Gastrocnemius medialis (tissue), 4 donors: ENCODE measurements around the gene NUDT11. TPM values are rescaled to one million over a fixed set of nuclear protein-coding genes. Genes with fewer than 3 reads are reported as not detected.
A peak's percentile ranks its signal among the peaks of the same experiment; 100 is the strongest.
"Not testable (repeated sequence)": the region's sequence is repeated elsewhere in the genome, so short reads cannot be mapped to it uniquely, and the experiment has no call there.

ENCODE experiments used
- ATAC-seq, 2 donors: fragments of 150-250 bp; one replicate each; pipeline ENCODE4 v1.9.1; 2016
- DNase-seq, 2 donors: peaks; one replicate each; pipeline ENCODE4 v3.0.0-alpha.2; 2019
- H3K27ac ChIP-seq, 4 donors: fragments of 200-600 bp; sonication (generic); 1 replicate in 1 of 4; 2 replicates in 3 of 4; pipeline ENCODE4 v1.5.1; 2016 to 2018; ENCODE audit warnings: mild to moderate bottlenecking in 2 of 4, moderate library complexity in 1 of 4
- H3K27me3 ChIP-seq, 3 donors: fragments of 200-600 bp; sonication (generic) in 2 of 3; 1 replicate in 1 of 3; 2 replicates in 2 of 3; pipeline versions ENCODE4 v1.5.1 to v1.6.0; 2016 to 2019; ENCODE audit warnings: mild to moderate bottlenecking in 1 of 3, moderate library complexity in 1 of 3
- H3K36me3 ChIP-seq, 2 donors: fragments of 200-600 bp; sonication (generic) in 1 of 2; one replicate each; pipeline ENCODE4 v1.5.1; 2017 to 2018
- H3K4me1 ChIP-seq, 2 donors: fragments of 200-600 bp; sonication (generic) in 1 of 2; one replicate each; pipeline ENCODE4 v1.5.1; 2016 to 2017; ENCODE audit warnings: mild to moderate bottlenecking in 2 of 2
- H3K4me3 ChIP-seq, 4 donors: fragments of 200-600 bp; sonication (generic) in 3 of 4; 1 replicate in 1 of 4; 2 replicates in 3 of 4; pipeline ENCODE4 v1.5.1; 2016 to 2019; ENCODE audit warnings: mild to moderate bottlenecking in 2 of 4
- H3K9me3 ChIP-seq, 3 donors: fragments of 200-600 bp; sonication (generic) in 2 of 3; 1 replicate in 1 of 3; 2 replicates in 2 of 3; pipeline ENCODE4 v1.5.1; 2016 to 2019
- POLR2A ChIP-seq, 2 donors: fragments of 450-650 bp; IDR thresholded peaks; one replicate each; pipeline ENCODE4 v1.6.1; 2017; ENCODE audit warnings: antibody characterized with exemption in 2 of 2, mild to moderate bottlenecking in 2 of 2, moderate library complexity in 2 of 2
- in situ Hi-C, 4 donors: fragments of 200-750 bp; cut with MboI; loops; one replicate each; pipeline versions ENCODE4 v1.15.0 to v1.8.0; 2017; ENCODE audit warnings: low sequenced_read_pairs in 4 of 4
- intact Hi-C: fragments of 100-400 bp; cut with DNase I; formaldehyde crosslinking; loops from one replicate; pipeline ENCODE4 v1.15.1; 2023; ENCODE audit warnings: low total_unique reads
- total RNA-seq, 4 donors: library from RNA; depleted of rRNA; stranded (reverse); fragments of >200 nt; gene quantifications; one replicate each; pipeline versions ENCODE4 v1.1.0 to v1.2.3, GENCODE V29; 2016
- TF ChIP-seq, protein P1 (sequence below), 5 experiments: fragments of 450-650 bp in 3 of 5; fragments of 200-600 bp in 2 of 5; sonication (generic) in 2 of 5; IDR thresholded peaks in 4 of 5; conservative IDR thresholded peaks in 1 of 5; 1 replicate in 4 of 5; 2 replicates in 1 of 5; pipeline ENCODE4 v1.5.1; 2016 to 2019; ENCODE audit warnings: antibody characterized with exemption in 5 of 5, mild to moderate bottlenecking in 3 of 5, moderate library complexity in 3 of 5

The NUDT11 gene
- total RNA-seq = under 1 TPM in 1 of 4 donors, not detected in 3; 0.49 TPM

DNA sequence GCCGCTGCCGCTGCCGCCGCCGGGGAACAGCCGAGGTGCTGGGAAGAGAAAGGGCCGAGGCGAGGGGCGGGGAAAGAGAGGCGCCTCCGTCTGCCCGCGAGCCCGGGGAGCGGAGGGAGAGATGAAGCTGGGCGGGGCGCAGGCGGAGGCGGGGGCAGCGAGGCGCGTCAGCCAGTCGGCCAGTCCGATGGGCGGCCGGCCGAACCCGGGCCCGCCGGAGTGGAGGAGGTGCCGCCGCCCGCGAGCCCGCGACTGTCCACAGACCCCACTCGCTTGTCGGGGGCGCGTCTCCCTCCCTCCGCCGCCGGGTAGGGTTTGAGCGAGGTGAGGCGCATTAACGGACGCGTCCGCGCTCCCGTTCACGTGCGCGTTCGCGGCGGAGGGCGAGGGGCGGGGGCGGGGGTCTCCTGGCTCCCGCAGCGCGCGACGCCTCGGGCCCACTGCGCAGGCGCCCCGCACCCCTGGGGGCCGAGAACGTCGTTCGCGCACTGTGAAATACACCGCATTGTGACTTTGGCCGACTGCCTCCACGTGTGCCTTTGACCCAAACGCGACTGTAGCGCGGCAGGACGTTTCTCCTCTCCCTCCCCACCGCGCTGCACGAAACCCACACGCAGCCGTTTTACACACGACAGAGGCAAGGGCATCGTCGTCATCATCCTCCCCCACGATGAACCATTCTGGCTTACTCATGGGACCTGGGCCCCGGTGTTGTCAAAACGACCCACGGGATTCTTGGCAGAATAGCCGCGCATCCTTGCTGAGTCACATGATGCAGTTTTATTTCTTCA is at the start of gene NUDT11:
TSS of gene NUDT11 (minus strand) at position 92 of the 791 bp plus-strand sequence. CDS start 148 bp downstream, outside the sequence.
- Histone ChIP-seq H3K4me1 (no peaks in the 10 kb centered on the region), H3K4me3 (peak within 1 kb of the TSS; percentile 39 to 48 (median 42)), H3K36me3 (no peaks in the 10 kb centered on the region), H3K27me3 (peaks cover 16 to 30% (median 26%) of the 10 kb centered on the region in 3 donors), H3K27ac (no peak within 1 kb of the TSS), H3K9me3 (no peaks in the 10 kb centered on the region)
- TF ChIP-seq, protein P1, sequence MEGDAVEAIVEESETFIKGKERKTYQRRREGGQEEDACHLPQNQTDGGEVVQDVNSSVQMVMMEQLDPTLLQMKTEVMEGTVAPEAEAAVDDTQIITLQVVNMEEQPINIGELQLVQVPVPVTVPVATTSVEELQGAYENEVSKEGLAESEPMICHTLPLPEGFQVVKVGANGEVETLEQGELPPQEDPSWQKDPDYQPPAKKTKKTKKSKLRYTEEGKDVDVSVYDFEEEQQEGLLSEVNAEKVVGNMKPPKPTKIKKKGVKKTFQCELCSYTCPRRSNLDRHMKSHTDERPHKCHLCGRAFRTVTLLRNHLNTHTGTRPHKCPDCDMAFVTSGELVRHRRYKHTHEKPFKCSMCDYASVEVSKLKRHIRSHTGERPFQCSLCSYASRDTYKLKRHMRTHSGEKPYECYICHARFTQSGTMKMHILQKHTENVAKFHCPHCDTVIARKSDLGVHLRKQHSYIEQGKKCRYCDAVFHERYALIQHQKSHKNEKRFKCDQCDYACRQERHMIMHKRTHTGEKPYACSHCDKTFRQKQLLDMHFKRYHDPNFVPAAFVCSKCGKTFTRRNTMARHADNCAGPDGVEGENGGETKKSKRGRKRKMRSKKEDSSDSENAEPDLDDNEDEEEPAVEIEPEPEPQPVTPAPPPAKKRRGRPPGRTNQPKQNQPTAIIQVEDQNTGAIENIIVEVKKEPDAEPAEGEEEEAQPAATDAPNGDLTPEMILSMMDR (IDR thresholded peaks at IDR 0.05 in 4 of 5, conservative IDR thresholded peaks at IDR 0.05 in 1 of 5) = no peak
- no peak for TF ChIP-seq POLR2A (IDR thresholded peaks at IDR 0.05)
- in situ Hi-C loops = no loop called here
- ATAC-seq (no peak), DNase-seq (peak in 1 of 2 donors; percentile 2)
- intact Hi-C loops = no loop called here

- Histone ChIP-seq H3K27ac (no peak overlapping the region), H3K27me3 (no peaks in the 10 kb centered on the region), H3K4me3 (no peak overlapping the region), H3K36me3 (no peaks in the 10 kb centered on the region), H3K9me3 (no peaks in the 10 kb centered on the region), H3K4me1 (no peaks in the 10 kb centered on the region)
- no peak for ATAC-seq
- intact Hi-C loops (no loop called here), in situ Hi-C loops (no loop called here)
- TF ChIP-seq, protein P1 (IDR thresholded peaks at IDR 0.05 in 4 of 5, conservative IDR thresholded peaks at IDR 0.05 in 1 of 5) = no peak
- TF ChIP-seq POLR2A (IDR thresholded peaks at IDR 0.05) = no peak
- DNase-seq = no peak
Observed at GRCh38 chrX:51520393-51520792, 24.0 kb upstream of the NUDT11 start.

GRCh38 chrX:51519131-51519530 is 22.7 kb upstream of the NUDT11 start:
- H3K27ac ChIP-seq, DNase-seq, H3K9me3 ChIP-seq, H3K27me3 ChIP-seq, ATAC-seq, intact Hi-C loops, H3K4me1 ChIP-seq, in situ Hi-C loops, H3K4me3 ChIP-seq, H3K36me3 ChIP-seq: not testable (repeated sequence)

- no peak for ATAC-seq
Observed at GRCh38 chrX:51507551-51507950, 11.2 kb upstream of the NUDT11 start.

DNA sequence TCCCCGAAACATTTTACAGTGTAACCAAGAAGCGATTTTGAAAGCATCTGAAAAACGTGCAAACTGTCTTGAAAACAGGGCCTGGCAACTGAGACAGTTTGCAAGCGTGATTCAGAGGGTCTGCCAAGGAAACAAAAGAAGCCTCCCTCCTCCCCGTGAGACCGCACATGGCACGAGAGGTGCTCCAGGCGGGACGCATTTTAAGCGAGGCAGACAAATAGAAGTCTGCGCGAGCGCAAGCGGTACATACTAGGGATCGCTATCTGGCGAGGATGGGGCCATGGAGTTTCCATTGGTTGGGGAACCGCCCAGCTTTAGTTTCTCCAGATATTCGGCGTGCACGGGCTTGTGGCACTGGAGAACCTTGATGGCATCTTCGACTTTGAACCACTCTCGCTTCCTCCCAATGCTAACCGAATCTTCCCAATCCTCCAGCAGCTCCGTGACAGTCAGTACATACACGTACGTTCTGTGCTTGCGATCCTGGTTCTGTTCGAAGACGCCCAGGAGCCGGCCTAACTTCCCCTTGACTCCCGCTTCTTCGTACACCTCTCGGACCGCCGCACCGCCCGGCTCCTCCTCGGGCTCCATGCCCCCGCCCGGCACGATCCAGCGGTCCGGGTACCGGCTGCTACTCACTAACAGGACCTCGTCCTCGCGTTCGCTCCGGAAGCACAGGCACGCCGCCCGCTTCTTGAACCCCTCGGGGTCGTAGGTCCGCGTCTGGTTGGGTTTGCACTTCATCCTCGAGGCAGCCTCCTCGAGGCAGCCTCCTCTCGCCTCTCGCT is 497 bp downstream of the NUDT11 start:
- H3K27ac ChIP-seq, ATAC-seq, H3K4me1 ChIP-seq, H3K9me3 ChIP-seq, intact Hi-C loops, H3K36me3 ChIP-seq, DNase-seq, in situ Hi-C loops: not testable (repeated sequence)
- Histone ChIP-seq H3K4me3 (peak overlapping the region; percentile 39 to 48 (median 42)), H3K27me3 (peaks cover 16 to 33% (median 30%) of the 10 kb centered on the region in 3 donors)

More at GRCh38 chrX:51507551-51507950, 11.2 kb upstream of the NUDT11 start:
- Histone ChIP-seq H3K4me1 (no peaks in the 10 kb centered on the region), H3K27me3 (no peaks in the 10 kb centered on the region), H3K4me3 (no peak overlapping the region), H3K27ac (no peak overlapping the region), H3K36me3 (no peaks in the 10 kb centered on the region), H3K9me3 (no peaks in the 10 kb centered on the region)
- no peak for DNase-seq
- in situ Hi-C loops (no loop called here), intact Hi-C loops (no loop called here)
- TF ChIP-seq, protein P1 (IDR thresholded peaks at IDR 0.05 in 4 of 5, conservative IDR thresholded peaks at IDR 0.05 in 1 of 5) = no peak
- no peak for TF ChIP-seq POLR2A (IDR thresholded peaks at IDR 0.05)
